ENCODE measurements around the gene ISYNA1. TPM values are rescaled to one million over a fixed set of nuclear protein-coding genes. Genes with fewer than 3 reads are reported as not detected.
A peak's percentile ranks its signal among the peaks of the same experiment; 100 is the strongest.

Gene ISYNA1
- total RNA-seq, 1 donor from 2014 or later, result 153 TPM

DNA sequence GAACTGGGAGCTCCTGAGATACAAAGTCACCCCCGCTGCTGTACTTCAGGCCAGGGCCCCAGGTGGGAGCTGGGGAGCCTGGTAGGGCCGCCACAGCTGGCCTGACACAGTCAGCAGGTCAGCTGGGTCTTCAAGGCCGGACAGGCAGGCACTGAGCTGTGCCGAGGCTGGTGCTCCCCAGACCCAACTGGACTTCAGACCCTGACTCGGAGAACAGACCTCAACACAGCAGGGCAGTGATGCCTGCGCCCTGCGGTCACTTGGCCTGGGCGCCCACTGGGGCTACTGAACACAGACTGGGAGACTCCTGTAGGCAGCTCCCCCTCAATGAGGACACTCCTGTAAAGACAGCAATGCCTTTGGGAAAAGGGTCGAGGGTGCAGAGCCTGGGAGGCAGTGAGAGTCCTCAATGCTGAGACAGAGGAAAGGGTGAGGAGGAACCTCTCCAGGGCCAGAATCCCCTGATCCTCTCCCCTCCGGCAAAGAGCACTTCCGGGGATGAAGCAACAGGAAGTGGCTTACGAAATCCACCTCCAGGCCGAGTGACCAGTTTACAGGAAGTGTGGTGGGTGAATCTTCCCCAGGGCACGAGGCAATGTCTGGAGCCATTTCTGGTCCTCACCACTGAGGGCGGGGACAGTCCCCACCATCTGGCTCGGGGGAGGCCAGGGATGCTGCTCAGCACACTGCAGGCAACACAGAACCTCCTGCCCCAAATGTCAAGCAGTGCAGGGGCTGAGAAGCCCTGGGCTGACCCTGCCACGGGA, 40.8 kb upstream of the ISYNA1 start:
- no peak overlapping the region for H2AFZ ChIP-seq (ENCODE audit: low read depth, low read length)
- no peak overlapping the region for H3K4me3 ChIP-seq (ENCODE audit: insufficient read depth, low read depth, low read length)
- H3K27me3 Mint-ChIP-seq (ENCODE audit: low read depth, unreplicated experiment), result no peaks in the 10 kb centered on the region
- peak overlapping the region; percentile 66 for H3K27ac Mint-ChIP-seq (ENCODE audit: unreplicated experiment)
- no peaks in the 10 kb centered on the region for H3K9me3 Mint-ChIP-seq (ENCODE audit: unreplicated experiment)
- no peaks in the 10 kb centered on the region for H3K9me3 ChIP-seq (ENCODE audit: insufficient read depth, low read depth, low read length)
- peaks cover 32% of the 10 kb centered on the region for H3K4me1 Mint-ChIP-seq (ENCODE audit: low read depth, unreplicated experiment)
- peaks cover 98% of the 10 kb centered on the region for H4K20me1 ChIP-seq (ENCODE audit: insufficient read depth, low read length)
- H3K9ac ChIP-seq (ENCODE audit: low read length), result peak overlapping the region; percentile 40
- H3K27ac ChIP-seq (ENCODE audit: low read depth, low read length), result peak overlapping the region; percentile 29
- TF ChIP-seq EZH2 (IDR thresholded peaks at IDR 0.05; ENCODE audit: insufficient read depth, low read length), result no peak
- TF ChIP-seq CTCF (IDR thresholded peaks at IDR 0.05; ENCODE audit: insufficient read depth, low read depth, low read length), result no peak
- H3K4me1 ChIP-seq (ENCODE audit: insufficient read depth, low read length), result peaks cover 30% of the 10 kb centered on the region
- peak; percentile 87 for FAIRE-seq
- peaks cover 2% of the 10 kb centered on the region for H3K36me3 Mint-ChIP-seq (ENCODE audit: low read depth, unreplicated experiment)
- H3K27me3 ChIP-seq (ENCODE audit: insufficient read depth, low read length), result no peaks in the 10 kb centered on the region
- peak overlapping the region; percentile 46 for H3K4me2 ChIP-seq (ENCODE audit: low read length)
- H3K79me2 ChIP-seq (ENCODE audit: insufficient read depth, low read length), result peaks cover 96% of the 10 kb centered on the region
- peak; percentile 74 for DNase-seq (ENCODE audit: low read depth)
- H3K4me3 Mint-ChIP-seq (ENCODE audit: unreplicated experiment), result peak overlapping the region; percentile 27
- H3K36me3 ChIP-seq (ENCODE audit: insufficient read depth, low read length), result no peaks in the 10 kb centered on the region

GRCh38 chr19:18477974-18478373, 40.0 kb upstream of the ISYNA1 start:
- Histone ChIP-seq H2AFZ (ENCODE audit: low read depth, low read length) (no peak overlapping the region), H3K4me2 (ENCODE audit: low read length) (no peak overlapping the region), H3K9me3 (ENCODE audit: insufficient read depth, low read depth, low read length) (no peaks in the 10 kb centered on the region), H3K9ac (ENCODE audit: low read length) (no peak overlapping the region), H3K36me3 (ENCODE audit: insufficient read depth, low read length) (no peaks in the 10 kb centered on the region), H4K20me1 (ENCODE audit: insufficient read depth, low read length) (peaks cover 98% of the 10 kb centered on the region), H3K4me1 (ENCODE audit: insufficient read depth, low read length) (peaks cover 30% of the 10 kb centered on the region), H3K27ac (ENCODE audit: low read depth, low read length) (no peak overlapping the region), H3K79me2 (ENCODE audit: insufficient read depth, low read length) (peaks cover 96% of the 10 kb centered on the region), H3K27me3 (ENCODE audit: insufficient read depth, low read length) (no peaks in the 10 kb centered on the region), H3K4me3 (ENCODE audit: insufficient read depth, low read depth, low read length) (no peak overlapping the region)
- DNase-seq (ENCODE audit: low read depth) (no peak), FAIRE-seq (no peak)
- H3K36me3 Mint-ChIP-seq (ENCODE audit: low read depth, unreplicated experiment), result peaks cover 2% of the 10 kb centered on the region
- no peaks in the 10 kb centered on the region for H3K27me3 Mint-ChIP-seq (ENCODE audit: low read depth, unreplicated experiment)
- H3K4me3 Mint-ChIP-seq (ENCODE audit: unreplicated experiment), result no peak overlapping the region
- no peaks in the 10 kb centered on the region for H3K9me3 Mint-ChIP-seq (ENCODE audit: unreplicated experiment)
- TF ChIP-seq CTCF (IDR thresholded peaks at IDR 0.05; ENCODE audit: insufficient read depth, low read depth, low read length) (no peak), EZH2 (IDR thresholded peaks at IDR 0.05; ENCODE audit: insufficient read depth, low read length) (no peak)
- H3K27ac Mint-ChIP-seq (ENCODE audit: unreplicated experiment), result no peak overlapping the region
- peaks cover 28% of the 10 kb centered on the region for H3K4me1 Mint-ChIP-seq (ENCODE audit: low read depth, unreplicated experiment)

All from astrocyte (in vitro differentiated cells and primary cell).